Pancreas (tissue), 10 donors: ENCODE results near the gene ISOC2. TPM values are rescaled to one million over a fixed set of nuclear protein-coding genes. Genes with fewer than 3 reads are reported as not detected.
"Not testable (repeated sequence)": the region's sequence is repeated elsewhere in the genome, so short reads cannot be mapped to it uniquely, and the experiment has no call there.

ENCODE experiments used
- ATAC-seq, 4 donors: fragments of 200-7000 bp; cut with Tn5 transposase; one replicate each; pipeline versions ENCODE4 v1.8.0 to v1.9.1; 2020; ENCODE audit warnings: mild to moderate bottlenecking in 4 of 4, moderate library complexity in 4 of 4
- DNase-seq, 6 donors: peaks; one replicate each; pipeline ENCODE4 v3.0.0-alpha.2; 2020
- FAIRE-seq: peaks from 2 replicates; lab custom pipeline; 2012; peaks lifted over from hg19 to GRCh38; lab: Jason Lieb, UNC
- H3K27ac ChIP-seq, 4 donors: fragments of 200-600 bp; sonication (generic); 1 replicate in 3 of 4; 2 replicates in 1 of 4; pipeline versions ENCODE4 v1.5.0 to v1.8.0; 2020
- H3K27me3 ChIP-seq, 4 donors: fragments of 200-600 bp; one replicate each; pipeline ENCODE4 v1.8.0; 2021
- H3K36me3 ChIP-seq, 3 donors: fragments of 200-600 bp; sonication (generic) in 1 of 3; one replicate each; pipeline versions ENCODE4 v1.5.0 to v1.8.0; 2020 to 2021
- H3K4me1 ChIP-seq, 3 donors: fragments of 200-600 bp; one replicate each; pipeline ENCODE4 v1.8.0; 2021
- H3K4me3 ChIP-seq, 4 donors: fragments of 200-600 bp; sonication (generic) in 2 of 4; one replicate each; pipeline versions ENCODE4 v1.5.0 to v1.8.0; 2020 to 2021
- H3K9me3 ChIP-seq, 4 donors: fragments of 200-600 bp; one replicate each; pipeline ENCODE4 v1.8.0; 2021
- WGBS, 2 donors: extraction: QIAGEN DNeasy Blood & Tissue Kit; methylation state at CpG; one replicate each; pipeline ENCODE4 v1.1.7; 2013; 5-methylcytosine and 5-hydroxymethylcytosine counted together
- intact Hi-C, 3 donors: fragments of 100-400 bp; cut with DNase I; formaldehyde crosslinking; loops; one replicate each; pipeline versions ENCODE4 v1.11.1 to v1.14.2; 2022
- polyA plus RNA-seq, 2 donors: library from polyadenylated mRNA; stranded (reverse); fragments of 200-250 nt; gene quantifications; one replicate each; pipeline ENCODE4 v1.2.3, GENCODE V29; 2013
- total RNA-seq, 6 donors: library from RNA; stranded (reverse); fragmentation: NEBNext Ultra II Directional in 4 of 6; extraction: Animal tissue kit (Norgen Biotek cat#: 25700) in 4 of 6; gene quantifications; one replicate each; pipeline versions ENCODE4 v1.2.1 to v1.2.4, GENCODE V29; 2021 to 2023
- TF ChIP-seq, protein P1 (sequence below), 4 donors: fragments of 200-600 bp; sonication (generic) in 3 of 4; IDR thresholded peaks; one replicate each; pipeline versions ENCODE4 v1.5.0 to v1.8.0; 2021; ENCODE audit warnings: antibody characterized with exemption in 4 of 4
- donor health status: healthy with polysubstance abuse.
- donor health status: DM: no; HTN: no; CAD: no; lungs with moderate emphysema.
- donor health status: DM: no; HTN: no; CAD: no.
- donor health status: control.
- donor health status: control.
- donor health status: Bipolar disorder and iron deficiency.
- donor health status: DM: yes; HTN: yes; CAD: no.
- donor health status: DM: no; HTN: no; CAD: no.
- donor health status: DM: no; HTN: no; CAD: no.
- donor health status: DM: yes; HTN: yes; CAD: no.

Gene ISOC2
- total and polyA plus RNA-seq, 8 donors: 13.0 to 43.9 (median 21.8) TPM

DNA sequence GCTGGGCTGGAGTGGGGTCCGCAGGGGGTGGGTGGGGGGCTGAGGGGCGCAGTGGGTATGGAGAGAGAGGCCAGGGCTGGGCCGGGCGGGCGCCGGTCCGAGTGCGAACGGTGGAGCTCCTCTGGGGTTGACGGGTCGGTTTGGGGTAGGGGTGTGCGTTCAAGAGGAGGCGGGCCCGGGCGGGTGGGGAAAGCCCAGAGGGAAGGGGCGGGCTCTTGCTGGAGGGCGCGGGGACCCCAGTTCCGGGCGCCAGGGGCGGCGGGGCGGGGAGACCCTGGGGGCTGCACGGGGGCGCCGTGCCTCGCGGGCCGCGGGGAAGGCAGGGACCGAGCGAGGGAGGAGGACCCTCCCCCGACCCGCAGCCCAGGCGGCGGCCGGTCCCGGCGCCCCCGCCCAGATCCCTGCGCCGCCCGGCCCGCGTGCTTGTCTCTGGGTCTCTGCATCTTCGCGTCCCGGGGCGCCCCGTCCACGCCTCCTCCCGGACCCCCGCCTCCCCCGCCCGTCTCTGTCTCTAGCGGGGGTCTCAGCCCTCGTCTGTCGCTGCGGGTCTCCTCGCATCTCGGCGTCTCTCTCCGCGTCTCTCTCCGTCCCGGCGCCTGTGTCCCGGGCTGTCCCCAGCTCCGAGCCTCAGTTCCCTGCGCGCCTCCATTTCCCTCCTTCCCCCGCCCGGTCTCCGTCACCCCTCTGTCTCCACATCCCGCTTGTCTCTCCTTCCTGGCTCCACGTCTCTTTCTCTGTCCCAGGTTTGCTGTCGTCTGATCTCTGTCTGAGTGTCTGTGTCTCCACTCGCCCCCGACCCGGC, 10.1 kb downstream of the ISOC2 start:
- FAIRE-seq (no peak), ATAC-seq (peak in 1 of 4 donors; percentile 4), DNase-seq (peak in 1 of 6 donors; percentile 55)
- Histone ChIP-seq H3K27me3 (peaks cover 0 to 3% (median 0%) of the 10 kb centered on the region in 4 donors), H3K4me1 (peaks cover 0 to 4% (median 0%) of the 10 kb centered on the region in 3 donors), H3K27ac (no peak overlapping the region), H3K9me3 (no peaks in the 10 kb centered on the region), H3K36me3 (no peaks in the 10 kb centered on the region), H3K4me3 (peak overlapping the region in 1 of 4 donors; percentile 7)
- intact Hi-C loops: no loop called here
- TF ChIP-seq, protein P1, sequence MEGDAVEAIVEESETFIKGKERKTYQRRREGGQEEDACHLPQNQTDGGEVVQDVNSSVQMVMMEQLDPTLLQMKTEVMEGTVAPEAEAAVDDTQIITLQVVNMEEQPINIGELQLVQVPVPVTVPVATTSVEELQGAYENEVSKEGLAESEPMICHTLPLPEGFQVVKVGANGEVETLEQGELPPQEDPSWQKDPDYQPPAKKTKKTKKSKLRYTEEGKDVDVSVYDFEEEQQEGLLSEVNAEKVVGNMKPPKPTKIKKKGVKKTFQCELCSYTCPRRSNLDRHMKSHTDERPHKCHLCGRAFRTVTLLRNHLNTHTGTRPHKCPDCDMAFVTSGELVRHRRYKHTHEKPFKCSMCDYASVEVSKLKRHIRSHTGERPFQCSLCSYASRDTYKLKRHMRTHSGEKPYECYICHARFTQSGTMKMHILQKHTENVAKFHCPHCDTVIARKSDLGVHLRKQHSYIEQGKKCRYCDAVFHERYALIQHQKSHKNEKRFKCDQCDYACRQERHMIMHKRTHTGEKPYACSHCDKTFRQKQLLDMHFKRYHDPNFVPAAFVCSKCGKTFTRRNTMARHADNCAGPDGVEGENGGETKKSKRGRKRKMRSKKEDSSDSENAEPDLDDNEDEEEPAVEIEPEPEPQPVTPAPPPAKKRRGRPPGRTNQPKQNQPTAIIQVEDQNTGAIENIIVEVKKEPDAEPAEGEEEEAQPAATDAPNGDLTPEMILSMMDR (IDR thresholded peaks at IDR 0.05): no peak
- 2 to 4% methylated on average over 36 to 80 of the region's 80 CpGs for whole genome bisulfite sequencing, 2 donors

DNA sequence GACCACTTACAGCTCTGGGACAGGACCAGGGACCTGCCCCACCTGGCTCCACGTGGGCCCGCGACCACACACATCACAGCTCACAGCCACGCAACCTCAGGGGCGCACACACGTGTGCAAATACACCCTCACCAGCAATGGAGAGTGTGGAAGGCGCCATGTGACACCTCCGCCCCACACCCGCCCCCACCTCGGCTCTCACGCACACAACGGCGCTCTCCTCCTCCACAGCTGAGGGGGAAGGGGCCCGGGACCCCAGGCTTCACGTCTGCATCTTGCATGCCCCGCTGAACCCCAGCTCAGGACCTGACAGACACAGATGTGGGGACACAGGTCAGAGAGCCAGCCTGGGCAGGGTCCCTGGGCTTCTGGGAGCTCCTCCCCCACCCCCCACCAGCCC, 12.0 kb downstream of the ISOC2 start:
- Histone ChIP-seq H3K36me3 (no peaks in the 10 kb centered on the region), H3K4me1 (peaks cover 0 to 4% (median 0%) of the 10 kb centered on the region in 3 donors), H3K27me3 (peaks cover 0 to 7% (median 2%) of the 10 kb centered on the region in 4 donors), H3K9me3 (no peaks in the 10 kb centered on the region), H3K4me3 (no peak overlapping the region), H3K27ac (no peak overlapping the region)
- WGBS, 2 donors: 24% methylated on average over 16 of the region's 16 CpGs
- TF ChIP-seq, protein P1 (IDR thresholded peaks at IDR 0.05): no peak
- DNase-seq: peak in 1 of 6 donors; percentile 67
- no peak for FAIRE-seq
- intact Hi-C loops: no loop called here
- no peak for ATAC-seq

DNA sequence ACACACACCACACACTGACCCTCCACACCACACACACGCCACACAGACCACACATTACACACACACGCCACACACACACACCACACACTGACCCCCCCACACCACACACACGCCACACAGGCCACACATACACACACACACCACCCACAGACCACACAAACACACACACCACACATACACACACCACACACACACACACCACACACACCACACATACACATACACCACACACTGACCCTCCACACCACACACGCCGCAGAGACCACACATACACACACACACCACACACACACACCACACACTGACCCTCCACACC, 13.3 kb downstream of the ISOC2 start:
- H3K9me3 ChIP-seq, H3K4me3 ChIP-seq, H3K36me3 ChIP-seq, H3K4me1 ChIP-seq, DNase-seq, H3K27me3 ChIP-seq, H3K27ac ChIP-seq, FAIRE-seq, ATAC-seq, intact Hi-C loops: not testable (repeated sequence)
- WGBS, 2 donors: 72 to 90% methylated on average over 5 of the region's 5 CpGs

DNA sequence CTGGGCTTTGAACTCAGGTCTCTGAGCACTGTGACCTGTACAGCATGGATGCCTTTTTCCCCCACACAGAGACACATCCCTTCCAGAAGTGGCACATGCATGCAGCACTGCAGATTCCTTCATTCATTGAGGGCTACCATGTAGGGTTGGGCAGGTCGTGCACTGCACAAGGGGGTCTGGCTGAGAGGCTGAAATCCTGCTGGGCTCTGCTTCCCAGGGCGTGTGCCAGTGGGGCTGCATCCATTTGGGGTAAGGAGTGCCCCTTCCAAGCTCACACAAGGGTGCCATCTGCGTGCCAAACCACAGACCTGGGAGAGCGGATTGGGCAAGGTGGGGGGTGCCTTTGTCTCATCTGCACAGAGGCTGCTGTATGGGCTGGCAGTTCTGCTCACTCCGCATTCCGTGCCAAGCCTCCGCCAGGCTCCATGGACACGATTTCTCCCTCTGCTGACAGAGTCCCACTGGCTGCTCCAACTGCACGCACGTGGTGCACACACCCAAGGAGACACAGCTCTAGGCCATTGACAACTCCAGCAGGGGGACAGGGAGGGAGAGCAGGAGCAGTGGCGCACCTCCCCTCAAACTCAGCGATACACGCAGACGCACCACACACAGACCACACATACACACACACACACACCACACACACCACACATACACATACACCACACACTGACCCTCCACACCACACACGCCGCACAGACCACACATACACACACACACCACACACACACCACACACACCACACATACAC, 13.8 kb downstream of the ISOC2 start:
- peaks cover 0 to 4% (median 0%) of the 10 kb centered on the region in 3 donors for H3K4me1 ChIP-seq
- peaks cover 0 to 9% (median 4%) of the 10 kb centered on the region in 4 donors for H3K27me3 ChIP-seq
- H3K36me3 ChIP-seq: no peaks in the 10 kb centered on the region
- ATAC-seq (peak in 3 of 4 donors; percentile 28 to 47 (median 43)), FAIRE-seq (no peak), DNase-seq (peak in 1 of 6 donors; percentile 44)
- no peak overlapping the region for H3K4me3 ChIP-seq
- no peaks in the 10 kb centered on the region for H3K9me3 ChIP-seq
- TF ChIP-seq, protein P1 (IDR thresholded peaks at IDR 0.05): no peak
- intact Hi-C loops: no loop called here
- 22 to 24% methylated on average over 16 of the region's 16 CpGs for WGBS, 2 donors
- no peak overlapping the region for H3K27ac ChIP-seq

DNA sequence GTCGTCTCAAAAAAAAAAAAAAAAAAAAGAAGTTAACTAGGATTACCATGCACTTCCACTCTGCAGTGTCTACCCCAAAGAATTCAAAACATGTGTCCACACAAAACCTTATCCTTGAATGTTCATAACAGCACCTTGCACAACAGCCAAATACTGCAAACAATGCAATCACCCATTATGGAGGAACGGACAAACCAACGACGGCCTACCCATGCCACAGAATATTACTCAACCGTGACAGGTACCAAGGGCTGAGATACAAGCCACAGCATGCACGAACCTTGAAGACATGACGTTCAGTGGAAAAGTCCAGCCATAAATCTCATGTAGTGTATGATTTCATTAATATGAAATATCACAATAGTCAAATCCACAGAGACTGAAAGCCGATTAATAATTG, 15.4 kb downstream of the ISOC2 start:
- no peaks in the 10 kb centered on the region for H3K9me3 ChIP-seq
- 31 to 45% methylated on average over 8 of the region's 8 CpGs for WGBS, 2 donors
- intact Hi-C loops: no loop called here
- ATAC-seq (no peak), DNase-seq (no peak), FAIRE-seq (no peak)
- H3K27me3 ChIP-seq: peaks cover 0 to 14% (median 5%) of the 10 kb centered on the region in 4 donors
- no peaks in the 10 kb centered on the region for H3K36me3 ChIP-seq
- H3K4me3 ChIP-seq: no peak overlapping the region
- no peak overlapping the region for H3K27ac ChIP-seq
- TF ChIP-seq, protein P1 (IDR thresholded peaks at IDR 0.05): no peak
- H3K4me1 ChIP-seq: no peaks in the 10 kb centered on the region
